Psoas muscle (tissue), 8 donors: Measurements from ENCODE around the gene PCNX2. TPM values are rescaled to one million over a fixed set of nuclear protein-coding genes. Genes with fewer than 3 reads are reported as not detected.

Source experiments
- ATAC-seq, 4 donors: fragments of 200-7000 bp; cut with Tn5 transposase; one replicate each; pipeline ENCODE4 v1.9.1; 2020; ENCODE audit warnings: moderate library complexity in 3 of 4, mild to moderate bottlenecking in 2 of 4
- DNase-seq, 2 donors: peaks; one replicate each; pipeline ENCODE4 v3.0.0-alpha.2; 2020
- H3K27ac ChIP-seq: fragments of 200-600 bp; one replicate; pipeline ENCODE4 v1.8.0; 2022
- H3K27me3 ChIP-seq, 3 donors: fragments of 200-600 bp in 1 of 3; one replicate each; pipeline versions ENCODE4 v1.6.1 to v1.8.0; 2013 to 2022; ENCODE audit warnings: low read length in 2 of 3, mild to moderate bottlenecking in 2 of 3, moderate library complexity in 1 of 3; ENCODE audit not compliant: insufficient read depth in 3 of 3
- H3K36me3 ChIP-seq, 2 donors: fragments of 200-600 bp in 1 of 2; one replicate each; pipeline versions ENCODE4 v1.6.1 to v1.8.0; 2013 to 2022; ENCODE audit warnings: low read depth in 1 of 2, mild to moderate bottlenecking in 1 of 2, moderate library complexity in 1 of 2; ENCODE audit not compliant: insufficient read depth in 1 of 2
- H3K4me1 ChIP-seq: fragments of 200-600 bp; one replicate; pipeline ENCODE4 v1.8.0; 2022
- H3K4me3 ChIP-seq: fragments of 200-600 bp; one replicate; pipeline ENCODE4 v1.8.0; 2022; ENCODE audit warnings: mild to moderate bottlenecking
- H3K9me3 ChIP-seq: fragments of 200-600 bp; one replicate; pipeline ENCODE4 v1.8.0; 2022
- WGBS, 3 donors: extraction: QIAGEN DNeasy Blood & Tissue Kit; methylation state at CpG; one replicate each; pipeline versions ENCODE4 v1.1.6 to v1.1.7; 2013; 5-methylcytosine and 5-hydroxymethylcytosine counted together
- intact Hi-C, 2 donors: fragments of 100-400 bp; cut with DNase I; formaldehyde crosslinking; loops; one replicate each; pipeline versions ENCODE4 v1.11.0 to v1.14.2; 2022
- polyA plus RNA-seq, 3 donors: library from polyadenylated mRNA; stranded (reverse); fragments of 200-250 nt; gene quantifications; one replicate each; pipeline ENCODE4 v1.2.3, GENCODE V29; 2013
- total RNA-seq, 4 donors: library from RNA; stranded (reverse); fragmentation: NEBNext Ultra II Directional in 2 of 4; extraction: Animal tissue kit (Norgen Biotek cat#: 25700) in 2 of 4; gene quantifications; one replicate each; pipeline versions ENCODE4 v1.2.1 to v1.2.4, GENCODE V29; 2021 to 2023
- TF ChIP-seq, protein P1 (sequence below): fragments of 200-600 bp; IDR thresholded peaks from one replicate; pipeline ENCODE4 v1.8.0; 2022; ENCODE audit warnings: antibody characterized with exemption
- donor health status: healthy with polysubstance abuse.
- donor health status: DM: no; HTN: no; CAD: no; lungs with moderate emphysema.
- donor health status: Bipolar disorder and iron deficiency.
- donor health status: healthy.
- donor health status: DM: yes; HTN: yes; CAD: no.
- donor health status: DM: no; HTN: no; CAD: no.
- donor health status: DM: no; HTN: no; CAD: no.
- donor health status: DM: yes; HTN: yes; CAD: no.

PCNX2 gene
- total and polyA plus RNA-seq, 7 donors, result 0.16 to 1.1 (median 0.54) TPM

- TF ChIP-seq, protein P1, sequence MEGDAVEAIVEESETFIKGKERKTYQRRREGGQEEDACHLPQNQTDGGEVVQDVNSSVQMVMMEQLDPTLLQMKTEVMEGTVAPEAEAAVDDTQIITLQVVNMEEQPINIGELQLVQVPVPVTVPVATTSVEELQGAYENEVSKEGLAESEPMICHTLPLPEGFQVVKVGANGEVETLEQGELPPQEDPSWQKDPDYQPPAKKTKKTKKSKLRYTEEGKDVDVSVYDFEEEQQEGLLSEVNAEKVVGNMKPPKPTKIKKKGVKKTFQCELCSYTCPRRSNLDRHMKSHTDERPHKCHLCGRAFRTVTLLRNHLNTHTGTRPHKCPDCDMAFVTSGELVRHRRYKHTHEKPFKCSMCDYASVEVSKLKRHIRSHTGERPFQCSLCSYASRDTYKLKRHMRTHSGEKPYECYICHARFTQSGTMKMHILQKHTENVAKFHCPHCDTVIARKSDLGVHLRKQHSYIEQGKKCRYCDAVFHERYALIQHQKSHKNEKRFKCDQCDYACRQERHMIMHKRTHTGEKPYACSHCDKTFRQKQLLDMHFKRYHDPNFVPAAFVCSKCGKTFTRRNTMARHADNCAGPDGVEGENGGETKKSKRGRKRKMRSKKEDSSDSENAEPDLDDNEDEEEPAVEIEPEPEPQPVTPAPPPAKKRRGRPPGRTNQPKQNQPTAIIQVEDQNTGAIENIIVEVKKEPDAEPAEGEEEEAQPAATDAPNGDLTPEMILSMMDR, result no peak
- Histone ChIP-seq H3K4me3 (no peak overlapping the region), H3K27ac (no peak overlapping the region), H3K27me3 (no peaks in the 10 kb centered on the region), H3K9me3 (no peaks in the 10 kb centered on the region), H3K36me3 (no peaks in the 10 kb centered on the region), H3K4me1 (peaks cover 5% of the 10 kb centered on the region)
- intact Hi-C loops, result no loop called here
- DNase-seq, result no peak
- ATAC-seq, result peak in 1 of 4 donors; percentile 30
- 46 to 59% (median 51%) methylated on average over 2 of the region's 2 CpGs for WGBS, 3 donors
Measured at GRCh38 chr1:233015965-233016364, 279.6 kb downstream of the PCNX2 start.

- Histone ChIP-seq H3K36me3 (no peaks in the 10 kb centered on the region), H3K27me3 (no peaks in the 10 kb centered on the region), H3K4me1 (no peaks in the 10 kb centered on the region), H3K4me3 (no peak overlapping the region), H3K27ac (no peak overlapping the region), H3K9me3 (no peaks in the 10 kb centered on the region)
- intact Hi-C loops, result no loop called here
- DNase-seq (no peak), ATAC-seq (no peak)
- WGBS, 3 donors, result 50 to 73% (median 60%) methylated on average over 1 of the region's 1 CpG
- TF ChIP-seq, protein P1, result no peak
Measured at GRCh38 chr1:233012021-233012420, 283.5 kb downstream of the PCNX2 start.

DNA sequence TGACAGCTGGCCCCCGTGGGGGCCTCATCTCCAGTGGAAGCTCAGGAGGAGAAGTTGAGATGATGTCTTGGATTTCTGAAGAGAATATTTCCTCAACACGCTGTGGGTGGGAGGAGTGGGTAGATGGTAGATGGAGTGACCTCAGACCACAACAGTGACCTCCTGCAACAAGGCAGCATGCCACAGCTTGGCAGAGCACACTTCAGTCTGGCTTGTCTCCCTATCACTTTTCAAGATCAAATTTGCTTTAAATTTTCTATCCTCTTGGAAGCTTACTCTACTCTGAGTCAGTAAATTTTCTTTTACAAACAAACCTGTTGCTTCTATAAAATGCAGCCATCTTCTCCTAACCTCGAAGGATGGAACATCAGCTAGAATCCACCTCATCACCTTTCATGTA lies 285.4 kb downstream of the PCNX2 start:
- intact Hi-C loops, result no loop called here
- TF ChIP-seq, protein P1, result no peak
- Histone ChIP-seq H3K9me3 (no peaks in the 10 kb centered on the region), H3K4me3 (no peak overlapping the region), H3K27me3 (no peaks in the 10 kb centered on the region), H3K27ac (no peak overlapping the region), H3K36me3 (no peaks in the 10 kb centered on the region), H3K4me1 (no peaks in the 10 kb centered on the region)
- ATAC-seq (no peak), DNase-seq (no peak)
- 62 to 69% (median 69%) methylated on average over 3 of the region's 3 CpGs for WGBS, 3 donors

DNA sequence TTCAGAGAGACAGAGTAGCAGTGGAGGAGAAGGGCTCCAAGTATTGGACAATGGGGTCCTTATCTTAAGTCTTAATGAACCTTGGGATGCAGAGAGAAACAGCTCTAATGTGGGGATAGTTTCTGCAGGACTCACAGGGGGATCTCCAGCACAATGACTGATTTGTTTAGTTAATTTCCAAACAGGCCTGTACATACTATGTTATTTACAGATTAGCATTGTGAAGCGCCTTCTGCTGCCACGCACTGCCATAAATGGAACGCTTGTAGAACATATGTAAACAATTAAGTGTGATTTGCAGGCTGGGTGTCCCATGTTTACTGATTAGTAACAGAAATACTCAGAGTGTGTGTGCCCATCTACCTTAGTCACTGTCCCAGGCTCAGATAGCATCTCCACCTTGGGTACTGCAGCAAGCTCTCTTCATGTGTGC lies 289.0 kb downstream of the PCNX2 start:
- TF ChIP-seq, protein P1, result no peak
- ATAC-seq (no peak), DNase-seq (no peak)
- H3K36me3 ChIP-seq, result no peaks in the 10 kb centered on the region
- no peak overlapping the region for H3K27ac ChIP-seq
- 93 to 98% (median 93%) methylated on average over 3 of the region's 3 CpGs for WGBS, 3 donors
- H3K9me3 ChIP-seq, result no peaks in the 10 kb centered on the region
- H3K4me3 ChIP-seq, result no peak overlapping the region
- intact Hi-C loops, result no loop called here
- no peaks in the 10 kb centered on the region for H3K27me3 ChIP-seq
- H3K4me1 ChIP-seq, result no peaks in the 10 kb centered on the region

DNA sequence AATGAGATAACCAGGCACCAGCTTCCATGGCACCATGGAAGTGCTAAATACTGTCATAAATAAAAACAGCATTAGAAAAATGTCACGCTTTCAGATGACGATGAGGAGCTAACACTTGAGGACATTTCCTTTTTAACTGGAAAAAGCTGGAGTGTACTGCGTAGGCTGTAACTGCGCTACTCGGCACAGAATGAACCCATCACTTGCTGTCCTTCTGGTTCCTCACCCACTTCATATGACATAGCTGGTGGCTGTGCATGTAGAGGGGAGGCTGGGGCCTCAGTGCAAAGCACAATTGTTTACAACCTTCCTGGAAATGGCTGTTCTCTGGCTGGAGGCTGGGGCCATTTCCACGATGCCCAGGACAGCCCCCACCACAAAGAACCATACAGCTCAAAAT lies 289.4 kb downstream of the PCNX2 start:
- DNase-seq, result no peak
- H3K9me3 ChIP-seq, result no peaks in the 10 kb centered on the region
- H3K4me1 ChIP-seq, result no peaks in the 10 kb centered on the region
- WGBS, 3 donors, result 78 to 83% (median 83%) methylated on average over 6 of the region's 6 CpGs
- no peaks in the 10 kb centered on the region for H3K36me3 ChIP-seq
- no peak for ATAC-seq
- intact Hi-C loops, result no loop called here
- TF ChIP-seq, protein P1, result no peak
- no peaks in the 10 kb centered on the region for H3K27me3 ChIP-seq
- no peak overlapping the region for H3K4me3 ChIP-seq
- H3K27ac ChIP-seq, result no peak overlapping the region
